SK-N-MC (cell line): ENCODE data around the gene KRT9.
"Not testable (repeated sequence)": the region's sequence is repeated elsewhere in the genome, so short reads cannot be mapped to it uniquely, and the experiment has no call there.

Source experiments
- DNase-seq: peaks from one replicate; pipeline ENCODE4 v3.0.0-alpha.2; 2011; ENCODE audit warnings: low read depth, low spot score
- H3K27ac ChIP-seq: fragments of 200-600 bp; sonication (generic); 2 replicates; pipeline ENCODE4 v1.5.1; 2016; ENCODE audit warnings: mixed run types
- H3K36me3 ChIP-seq: fragments of 200-600 bp; sonication (generic); 2 replicates; pipeline ENCODE4 v1.6.1; 2017; ENCODE audit warnings: antibody characterized with exemption, low read length, mixed read lengths; ENCODE audit not compliant: insufficient read depth
- H3K4me3 ChIP-seq: fragments of 200-600 bp; sonication (generic); 2 replicates; pipeline ENCODE4 v1.5.1; 2016
- H3K9ac ChIP-seq: fragments of 200-600 bp; sonication (generic); 2 replicates; pipeline ENCODE4 v1.8.0; 2017; ENCODE audit warnings: mixed run types, mixed read lengths; ENCODE audit not compliant: insufficient read length
- H3K9me3 ChIP-seq: fragments of 200-600 bp; sonication (generic); 2 replicates; pipeline ENCODE4 v1.6.1; 2017; ENCODE audit warnings: low read depth, mild to moderate bottlenecking, antibody characterized with exemption, low read length, moderate library complexity, mixed read lengths
- EZH2 ChIP-seq: fragments of 200-600 bp; sonication (generic); IDR thresholded peaks from one replicate; pipeline ENCODE4 v1.6.1; 2017; ENCODE audit warnings: antibody characterized with exemption
- FOXP2 ChIP-seq: optimal IDR thresholded peaks from 2 replicates; pipeline ENCODE3; 2011; ENCODE audit warnings: mild to moderate bottlenecking, moderate library complexity; ENCODE audit not compliant: insufficient read depth; ENCODE audit errors: extremely low read length, control extremely low read depth
- POLR2AphosphoS5 ChIP-seq: IDR thresholded peaks from 2 replicates; pipeline ENCODE4 v1.6.1; 2012; ENCODE audit warnings: mild to moderate bottlenecking, low read depth, low read length, borderline replicate concordance

KRT9 gene

DNA sequence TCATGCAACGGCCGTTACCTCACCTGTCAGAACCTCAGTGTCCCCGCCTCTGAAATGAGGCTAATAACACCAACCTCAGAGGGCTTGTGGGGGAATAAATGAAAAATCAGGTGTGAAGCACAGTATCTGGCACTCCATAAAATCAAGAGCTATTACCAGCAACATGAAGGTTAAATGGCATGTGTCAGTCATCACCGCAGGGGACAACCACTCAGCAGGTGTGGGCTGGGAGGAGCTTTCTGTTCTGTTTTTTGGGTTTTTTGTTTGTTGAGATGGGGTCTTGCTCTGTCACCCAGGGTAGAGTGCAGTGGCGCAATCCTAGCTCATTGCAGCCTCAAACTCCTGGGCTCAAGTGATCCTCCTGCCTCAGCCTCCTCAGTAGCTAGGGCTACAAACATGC is 26.9 kb downstream of the KRT9 start:
- DNase-seq = no peak
- peak overlapping the region; percentile 26; the same call in 1 of the 2 replicates for H3K4me3 ChIP-seq
- TF ChIP-seq POLR2AphosphoS5 (no peak), FOXP2 (no peak), EZH2 (no peak)
- no peaks in the 10 kb centered on the region for H3K36me3 ChIP-seq
- H3K27ac ChIP-seq = peak overlapping the region; percentile 80
- peak overlapping the region; percentile 49 for H3K9ac ChIP-seq
- H3K9me3 ChIP-seq = no peaks in the 10 kb centered on the region

DNA sequence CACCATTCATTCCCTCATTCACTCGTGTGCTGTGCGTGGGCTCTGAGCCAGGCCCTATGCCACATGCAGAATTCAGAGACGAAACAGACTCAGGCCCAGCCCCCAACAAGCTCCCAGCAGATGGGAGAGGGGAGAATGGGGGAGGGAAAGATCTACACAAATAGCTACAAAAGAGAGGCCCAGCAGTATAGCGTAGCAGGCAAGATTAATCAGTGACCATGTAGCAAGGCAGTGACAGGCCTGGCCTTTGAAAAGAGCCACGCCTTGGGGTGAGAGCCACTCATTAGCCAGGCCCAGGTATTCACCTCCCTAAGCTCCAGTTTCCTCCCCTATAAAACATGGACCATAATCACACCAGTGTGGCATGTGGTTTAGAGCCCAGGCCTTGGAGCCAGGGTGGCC is 27.4 kb downstream of the KRT9 start:
- no peak for TF ChIP-seq POLR2AphosphoS5
- TF ChIP-seq EZH2 = no peak
- peak; percentile 74 for TF ChIP-seq FOXP2
- DNase-seq = no peak
- Histone ChIP-seq H3K27ac (peak overlapping the region; percentile 80), H3K9me3 (no peaks in the 10 kb centered on the region), H3K4me3 (peak overlapping the region; percentile 26; the same call in 1 of the 2 replicates), H3K36me3 (no peaks in the 10 kb centered on the region), H3K9ac (peak overlapping the region; percentile 49)

GRCh38 chr17:41542786-41543185 is 29.1 kb downstream of the KRT9 start:
- H3K4me3 ChIP-seq, H3K9me3 ChIP-seq, H3K36me3 ChIP-seq, H3K9ac ChIP-seq, DNase-seq: not testable (repeated sequence)
- H3K27ac ChIP-seq = peak overlapping the region; percentile 34; the same call in 1 of the 2 replicates

DNA sequence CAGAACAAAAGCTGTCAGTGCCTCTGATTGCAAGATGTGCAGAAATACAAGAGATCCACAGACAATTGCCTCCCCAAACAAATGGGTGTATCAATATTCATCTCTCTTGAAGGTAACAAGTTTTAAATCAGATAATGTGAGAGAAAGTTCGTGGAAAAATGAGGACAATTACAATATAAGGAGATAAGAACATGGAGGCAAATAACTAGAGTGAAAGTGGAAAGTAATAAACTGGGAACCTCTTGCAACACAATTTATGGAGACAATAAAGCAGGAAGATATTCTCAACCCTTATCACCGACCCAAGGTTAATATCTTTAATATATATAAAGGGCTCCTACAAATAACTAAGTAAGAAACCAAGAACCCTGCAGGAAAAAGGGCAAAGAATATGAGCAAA is 29.5 kb downstream of the KRT9 start:
- no peaks in the 10 kb centered on the region for H3K9me3 ChIP-seq
- H3K36me3 ChIP-seq = no peaks in the 10 kb centered on the region
- DNase-seq = no peak
- TF ChIP-seq EZH2 = no peak
- no peak for TF ChIP-seq FOXP2
- no peak for TF ChIP-seq POLR2AphosphoS5
- peak overlapping the region; percentile 34; the same call in 1 of the 2 replicates for H3K27ac ChIP-seq
- H3K4me3 ChIP-seq = no peak overlapping the region
- H3K9ac ChIP-seq = no peak overlapping the region

DNA sequence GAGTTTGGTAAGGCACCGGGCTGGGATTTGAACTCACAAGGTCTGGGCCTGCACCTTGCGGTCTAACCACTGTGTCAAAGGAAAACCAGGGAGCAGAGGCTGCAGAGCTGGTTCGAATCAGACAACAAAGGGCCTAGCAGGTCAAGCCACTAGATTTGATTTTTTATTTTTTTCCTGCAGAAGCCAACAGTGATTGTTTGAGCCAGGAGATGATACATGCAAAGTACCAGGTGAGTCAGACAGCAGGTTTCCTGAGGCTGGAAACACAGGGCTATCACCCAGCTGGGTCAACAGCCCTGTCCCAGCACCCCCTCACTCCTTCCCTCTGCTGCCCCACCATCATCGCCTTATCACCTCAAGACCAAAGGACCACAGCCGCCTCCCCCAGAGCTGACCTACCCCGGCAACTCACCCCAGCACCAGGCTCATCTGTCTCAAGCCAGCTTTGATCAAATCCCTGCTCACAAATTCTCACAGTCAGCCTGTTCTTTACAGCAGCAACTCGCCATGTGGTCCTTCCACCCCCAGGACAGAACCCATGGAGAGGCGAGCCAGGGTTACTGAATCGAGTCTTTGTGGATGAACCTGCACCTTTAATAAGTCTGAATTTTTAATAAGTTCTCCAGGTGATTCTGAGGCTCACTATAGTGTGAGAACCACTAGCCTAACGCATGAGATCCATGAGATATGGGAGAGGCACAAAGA is 30.8 kb downstream of the KRT9 start:
- H3K4me3 ChIP-seq = no peak overlapping the region
- no peaks in the 10 kb centered on the region for H3K36me3 ChIP-seq
- DNase-seq = no peak
- no peaks in the 10 kb centered on the region for H3K9me3 ChIP-seq
- TF ChIP-seq EZH2 (no peak), FOXP2 (no peak), POLR2AphosphoS5 (no peak)
- H3K9ac ChIP-seq = no peak overlapping the region
- no peak overlapping the region for H3K27ac ChIP-seq

- Histone ChIP-seq H3K9ac (no peak overlapping the region), H3K27ac (no peak overlapping the region), H3K36me3 (no peaks in the 10 kb centered on the region), H3K4me3 (no peak overlapping the region), H3K9me3 (no peaks in the 10 kb centered on the region)
- DNase-seq = no peak
- no peak for TF ChIP-seq FOXP2
- TF ChIP-seq EZH2 = no peak
- TF ChIP-seq POLR2AphosphoS5 = no peak
Observed at GRCh38 chr17:41539979-41540701, 31.7 kb downstream of the KRT9 start.

DNA sequence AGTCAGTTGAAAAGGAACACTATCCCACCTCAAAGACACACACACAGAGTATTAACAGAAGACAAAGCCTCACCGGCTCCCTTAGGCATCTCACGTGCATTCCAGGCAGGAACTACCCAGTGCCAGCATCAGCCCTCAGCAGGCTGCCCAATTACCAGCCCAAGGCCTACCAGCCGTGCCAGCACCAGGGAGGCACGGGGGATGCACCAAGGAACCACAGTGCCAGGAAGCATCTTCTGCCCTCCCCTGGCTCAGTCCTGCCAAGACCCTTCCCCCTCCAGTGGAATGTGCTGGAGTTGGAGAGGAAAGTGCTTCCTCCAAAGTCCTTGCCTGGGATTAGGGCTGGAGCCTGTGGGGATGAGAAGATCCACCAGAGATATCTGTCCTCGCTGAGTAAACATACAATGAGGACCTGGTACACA is 32.8 kb downstream of the KRT9 start:
- no peaks in the 10 kb centered on the region for H3K36me3 ChIP-seq
- H3K9ac ChIP-seq = no peak overlapping the region
- no peaks in the 10 kb centered on the region for H3K9me3 ChIP-seq
- TF ChIP-seq FOXP2 (no peak), EZH2 (no peak), POLR2AphosphoS5 (no peak)
- no peak overlapping the region for H3K4me3 ChIP-seq
- no peak overlapping the region for H3K27ac ChIP-seq
- no peak for DNase-seq

GRCh38 chr17:41538565-41538991 is 33.3 kb downstream of the KRT9 start:
- Histone ChIP-seq H3K4me3 (no peak overlapping the region), H3K36me3 (no peaks in the 10 kb centered on the region), H3K9me3 (no peaks in the 10 kb centered on the region), H3K27ac (no peak overlapping the region), H3K9ac (no peak overlapping the region)
- no peak for DNase-seq
- no peak for TF ChIP-seq POLR2AphosphoS5
- TF ChIP-seq FOXP2 = no peak
- no peak for TF ChIP-seq EZH2

- H3K9ac ChIP-seq = no peak overlapping the region
- H3K9me3 ChIP-seq = no peaks in the 10 kb centered on the region
- no peak for DNase-seq
- H3K27ac ChIP-seq = no peak overlapping the region
- no peaks in the 10 kb centered on the region for H3K36me3 ChIP-seq
- no peak for TF ChIP-seq FOXP2
- no peak for TF ChIP-seq EZH2
- no peak for TF ChIP-seq POLR2AphosphoS5
- H3K4me3 ChIP-seq = no peak overlapping the region
Observed at GRCh38 chr17:41537990-41538389, 33.9 kb downstream of the KRT9 start.
